ENCODE results near the gene DHCR24. TPM values are rescaled to one million over a fixed set of nuclear protein-coding genes. Genes with fewer than 3 reads are reported as not detected.

Gene DHCR24
- polyA plus RNA-seq, 1 donor = 17.8 TPM

Other genes with a start within 250 kb of the DHCR24 start
- 5.9 TPM for gene MROH7, start 245.4 kb downstream of the DHCR24 start, polyA plus RNA-seq (ENCODE audit: insufficient read length)
- 26.3 TPM for gene TTC4, start 171.3 kb downstream of the DHCR24 start, polyA plus RNA-seq (ENCODE audit: insufficient read length)
- 4.5 TPM for gene PARS2, start 122.7 kb downstream of the DHCR24 start, polyA plus RNA-seq (ENCODE audit: insufficient read length)
- gene TTC22, start 85.9 kb downstream of the DHCR24 start, polyA plus RNA-seq (ENCODE audit: insufficient read length) = 0.17 TPM
- gene TMEM61, start 93.4 kb upstream of the DHCR24 start, polyA plus RNA-seq (ENCODE audit: insufficient read length) = not detected
- gene BSND, start 111.7 kb upstream of the DHCR24 start, polyA plus RNA-seq (ENCODE audit: insufficient read length) = 0.08 TPM
- 9.1 TPM for gene PCSK9, start 152.4 kb upstream of the DHCR24 start, polyA plus RNA-seq (ENCODE audit: insufficient read length)

Data from hindlimb muscle (tissue), 1 donor.